WTC11 (cell line): ENCODE measurements around the gene NLN. TPM values are rescaled to one million over a fixed set of nuclear protein-coding genes. Genes with fewer than 3 reads are reported as not detected.

Experiments used
- ATAC-seq: fragments of 200-7000 bp; cut with Tn5 transposase; 2 replicates; pipeline ENCODE4 v1.10.0; 2021; ENCODE audit warnings: mild to moderate bottlenecking, moderate library complexity
- CTCF ChIA-PET: fragments of 300-600 bp; sonication (Branson Sonifier 250); formaldehyde crosslinking; loops from one replicate; lab custom pipeline; 2021; ENCODE audit warnings: antibody characterized with exemption; lab: Charles Lee
- POLR2A ChIA-PET: fragments of 350-600 bp; sonication (Branson Sonifier 250); formaldehyde crosslinking; loops from one replicate; lab custom pipeline; 2021; ENCODE audit warnings: antibody characterized with exemption; lab: Charles Lee
- DNase-seq: peaks from one replicate; pipeline ENCODE4 v3.0.0; 2021; ENCODE audit warnings: low spot score
- H3K27ac Mint-ChIP-seq: 2 replicates; pipeline ENCODE4 v1.8.0; 2021; ENCODE audit warnings: mixed read lengths
- H3K27me3 Mint-ChIP-seq: 2 replicates; pipeline ENCODE4 v1.8.0; 2021; ENCODE audit warnings: low read depth, mild to moderate bottlenecking, moderate library complexity, mixed read lengths
- H3K36me3 Mint-ChIP-seq: 2 replicates; pipeline ENCODE4 v1.8.0; 2021; ENCODE audit warnings: mixed read lengths
- H3K4me1 Mint-ChIP-seq: 2 replicates; pipeline ENCODE4 v1.8.0; 2022; ENCODE audit warnings: mixed read lengths
- H3K4me3 Mint-ChIP-seq: 2 replicates; pipeline ENCODE4 v1.8.0; 2021; ENCODE audit warnings: mild to moderate bottlenecking, moderate library complexity, mixed read lengths
- H3K9me3 Mint-ChIP-seq: 2 replicates; pipeline ENCODE4 v1.8.0; 2021; ENCODE audit warnings: mixed read lengths
- ATF3 ChIP-seq: sonication (generic); formaldehyde crosslinking; conservative IDR thresholded peaks from 2 replicates; pipeline ENCODE4 v1.8.1; 2022; ENCODE audit warnings: mild to moderate bottlenecking, missing genetic modification reagents
- CBFB ChIP-seq: sonication (generic); formaldehyde crosslinking; IDR thresholded peaks from 2 replicates; pipeline ENCODE4 v1.8.1; 2022; ENCODE audit warnings: mild to moderate bottlenecking, low read depth, missing genetic modification reagents
- CREM ChIP-seq: sonication (generic); formaldehyde crosslinking; IDR thresholded peaks from 2 replicates; pipeline ENCODE4 v1.8.1; 2022; ENCODE audit warnings: mild to moderate bottlenecking, missing genetic modification reagents, moderate library complexity
- E2F4 ChIP-seq: sonication (generic); formaldehyde crosslinking; IDR thresholded peaks from 2 replicates; pipeline ENCODE4 v1.8.1; 2022; ENCODE audit warnings: low read depth, mild to moderate bottlenecking, moderate library complexity, missing genetic modification reagents, borderline replicate concordance
- ERG ChIP-seq: fragments of 250-450 bp; sonication (Bioruptor Pico); IDR thresholded peaks from 2 replicates; pipeline ENCODE4 v1.8.0; 2021; ENCODE audit warnings: mild to moderate bottlenecking
- FOXJ3 ChIP-seq: sonication (generic); formaldehyde crosslinking; IDR thresholded peaks from 2 replicates; pipeline ENCODE4 v1.9.0; 2021; ENCODE audit warnings: missing genetic modification reagents, mild to moderate bottlenecking, borderline replicate concordance
- IRF2 ChIP-seq: sonication (generic); formaldehyde crosslinking; IDR thresholded peaks from 2 replicates; pipeline ENCODE4 v1.8.0; 2022; ENCODE audit warnings: low read depth, missing genetic modification reagents, borderline replicate concordance
- MAX ChIP-seq: sonication (generic); formaldehyde crosslinking; IDR thresholded peaks from 2 replicates; pipeline ENCODE4 v1.8.0; 2022; ENCODE audit warnings: mild to moderate bottlenecking, missing genetic modification reagents
- MLX ChIP-seq: sonication (generic); formaldehyde crosslinking; IDR thresholded peaks from 2 replicates; pipeline ENCODE4 v1.8.1; 2023; ENCODE audit warnings: mild to moderate bottlenecking, missing genetic modification reagents, moderate library complexity
- NFYB ChIP-seq: sonication (generic); formaldehyde crosslinking; conservative IDR thresholded peaks from 2 replicates; pipeline ENCODE4 v1.8.0; 2022; ENCODE audit warnings: low read depth, missing genetic modification reagents
- OVOL2 ChIP-seq: fragments of 250-450 bp; sonication (Bioruptor Pico); IDR thresholded peaks from 2 replicates; pipeline ENCODE4 v1.9.0; 2021; ENCODE audit warnings: mild to moderate bottlenecking, borderline replicate concordance
- PREB ChIP-seq: sonication (generic); formaldehyde crosslinking; IDR thresholded peaks from 2 replicates; pipeline ENCODE4 v1.8.1; 2022; ENCODE audit warnings: mild to moderate bottlenecking, missing genetic modification reagents, moderate library complexity, borderline replicate concordance
- RORB ChIP-seq: fragments of 250-450 bp; sonication (Bioruptor Pico); IDR thresholded peaks from 2 replicates; pipeline ENCODE4 v1.9.0; 2021; ENCODE audit warnings: mild to moderate bottlenecking
- SMAD4 ChIP-seq: sonication (generic); formaldehyde crosslinking; IDR thresholded peaks from 2 replicates; pipeline ENCODE4 v1.8.0; 2022; ENCODE audit warnings: mild to moderate bottlenecking, missing genetic modification reagents
- SOX15 ChIP-seq: fragments of 250-450 bp; sonication (Bioruptor Pico); IDR thresholded peaks from 2 replicates; pipeline ENCODE4 v1.9.0; 2021; ENCODE audit warnings: mild to moderate bottlenecking
- SP1 ChIP-seq: sonication (generic); formaldehyde crosslinking; conservative IDR thresholded peaks from 2 replicates; pipeline ENCODE4 v1.8.1; 2022; ENCODE audit warnings: missing genetic modification reagents
- STAT6 ChIP-seq: sonication (generic); formaldehyde crosslinking; conservative IDR thresholded peaks from 2 replicates; pipeline ENCODE4 v1.8.1; 2023; ENCODE audit warnings: mild to moderate bottlenecking, low read depth, missing genetic modification reagents, moderate library complexity
- TEAD1 ChIP-seq: sonication (generic); formaldehyde crosslinking; IDR thresholded peaks from 2 replicates; pipeline ENCODE4 v1.8.0; 2022; ENCODE audit warnings: mild to moderate bottlenecking, missing genetic modification reagents
- USF2 ChIP-seq: sonication (generic); formaldehyde crosslinking; IDR thresholded peaks from 2 replicates; pipeline ENCODE4 v1.8.1; 2023; ENCODE audit warnings: mild to moderate bottlenecking, missing genetic modification reagents, moderate library complexity
- ZBTB43 ChIP-seq: sonication (generic); formaldehyde crosslinking; IDR thresholded peaks from 2 replicates; pipeline ENCODE4 v1.8.1; 2023; ENCODE audit warnings: mild to moderate bottlenecking, missing genetic modification reagents
- ZNF121 ChIP-seq: sonication (generic); formaldehyde crosslinking; IDR thresholded peaks from 2 replicates; pipeline ENCODE4 v1.8.0; 2023; ENCODE audit warnings: missing genetic modification reagents
- ZNF396 ChIP-seq: fragments of 250-450 bp; sonication (Bioruptor Pico); IDR thresholded peaks from 2 replicates; pipeline ENCODE4 v1.8.0; 2021; ENCODE audit warnings: mild to moderate bottlenecking, moderate library complexity, borderline replicate concordance
- ZNF416 ChIP-seq: fragments of 250-450 bp; sonication (Bioruptor Pico); IDR thresholded peaks from 2 replicates; pipeline ENCODE4 v1.9.0; 2021; ENCODE audit warnings: mild to moderate bottlenecking, inconsistent platforms
- ZSCAN18 ChIP-seq: fragments of 250-450 bp; sonication (Bioruptor Pico); IDR thresholded peaks from 2 replicates; pipeline ENCODE4 v2.1.2; 2022; ENCODE audit warnings: mild to moderate bottlenecking, moderate library complexity
- total RNA-seq: library from RNA; stranded (reverse); gene quantifications from 3 replicates; pipeline ENCODE4 v1.2.3, GENCODE V29; 2021

NLN gene
- total RNA-seq, 1 experiment from 2014 or later, result 163 TPM

GRCh38 chr5:65776441-65777141 is 54.6 kb downstream of the NLN start:
- Mint-ChIP-seq H3K4me1 (no peaks in the 10 kb centered on the region), H3K9me3 (no peaks in the 10 kb centered on the region), H3K4me3 (no peak overlapping the region), H3K27me3 (no peaks in the 10 kb centered on the region), H3K36me3 (peaks cover 39% of the 10 kb centered on the region), H3K27ac (no peak overlapping the region)
- ATAC-seq, result no peak
- TF ChIP-seq NFYB (CRISPR knock-in tag), result no peak
- TF ChIP-seq ZNF416 (CRISPR knock-in tag), result no peak
- no peak for TF ChIP-seq CREM (CRISPR knock-in tag)
- TF ChIP-seq RORB, result no peak
- TF ChIP-seq CBFB, result no peak
- no peak for TF ChIP-seq PREB (CRISPR knock-in tag)
- no peak for TF ChIP-seq TEAD1 (CRISPR knock-in tag)
- TF ChIP-seq ATF3 (CRISPR knock-in tag), result no peak
- no peak for TF ChIP-seq E2F4
- no peak for TF ChIP-seq ZNF396
- TF ChIP-seq IRF2 (CRISPR knock-in tag), result no peak
- TF ChIP-seq STAT6, result no peak
- TF ChIP-seq MAX, result no peak
- TF ChIP-seq MLX (CRISPR knock-in tag), result no peak
- TF ChIP-seq SP1 (CRISPR knock-in tag), result no peak
- no peak for TF ChIP-seq SOX15 (CRISPR knock-in tag)
- no peak for TF ChIP-seq OVOL2 (CRISPR knock-in tag)
- no peak for TF ChIP-seq ZNF121
- TF ChIP-seq FOXJ3 (CRISPR knock-in tag), result no peak
- no peak for DNase-seq
- ChIA-PET CTCF (no interaction called here), POLR2A (no interaction called here)

GRCh38 chr5:65778126-65778525 is 56.1 kb downstream of the NLN start:
- ChIA-PET POLR2A (no interaction called here), CTCF (no interaction called here)
- Mint-ChIP-seq H3K36me3 (peaks cover 49% of the 10 kb centered on the region), H3K27ac (no peak overlapping the region), H3K27me3 (no peaks in the 10 kb centered on the region), H3K4me1 (no peaks in the 10 kb centered on the region), H3K9me3 (no peaks in the 10 kb centered on the region), H3K4me3 (no peak overlapping the region)
- ATAC-seq, result no peak
- no peak for DNase-seq
- TF ChIP-seq SP1 (CRISPR knock-in tag), result no peak
- TF ChIP-seq ZBTB43 (CRISPR knock-in tag), result no peak
- no peak for TF ChIP-seq SMAD4 (CRISPR knock-in tag)
- TF ChIP-seq USF2, result no peak
- TF ChIP-seq ZSCAN18 (CRISPR knock-in tag), result no peak
- TF ChIP-seq ERG (CRISPR knock-in tag), result no peak
